IMR-90 (cell line): ENCODE measurements around the gene ERVK3-1. TPM values are rescaled to one million over a fixed set of nuclear protein-coding genes. Genes with fewer than 3 reads are reported as not detected.

ENCODE experiments used
- ATAC-seq: fragments of 200-7000 bp; cut with Tn5 transposase; 2 replicates; pipeline ENCODE4 v1.9.1; 2020; ENCODE audit warnings: low read depth, mild to moderate bottlenecking, moderate library complexity
- BruUV-seq: library from RNA; stranded (reverse); fragments of 400-500 nt; replicated peaks from 2 replicates; lab custom pipeline; 2021; lab: Mats Ljungman, UMichigan
- CTCF ChIA-PET: fragments of 300-600 bp; formaldehyde crosslinking; extraction: SDS; loops from one replicate; lab custom pipeline; 2021; ENCODE audit warnings: antibody characterized with exemption; lab: Yijun Ruan, JAX
- POLR2A ChIA-PET: fragments of 300-600 bp; sonication (Branson Sonifier 250); formaldehyde crosslinking; loops from one replicate; lab custom pipeline; 2022; ENCODE audit warnings: antibody characterized with exemption; ENCODE audit not compliant: unreplicated experiment; lab: Charles Lee
- DNase-seq: peaks from one replicate; pipeline ENCODE4 v3.0.0; 2013
- H2AFZ ChIP-seq: replicated peaks from 2 replicates; pipeline ENCODE3; 2013; ENCODE audit warnings: low read length, mild to moderate bottlenecking; ENCODE audit not compliant: poor library complexity
- H2AK5ac ChIP-seq: 2 replicates; pipeline ENCODE4 v1.6.1; 2013; ENCODE audit warnings: low read depth, low read length, inconsistent platforms
- H2AK9ac ChIP-seq: replicated peaks from 2 replicates; pipeline ENCODE3; 2013; ENCODE audit warnings: mild to moderate bottlenecking, low read depth, low read length, moderate library complexity; ENCODE audit not compliant: poor library complexity
- H2BK120ac ChIP-seq: 2 replicates; pipeline ENCODE4 v1.6.1; 2013; ENCODE audit warnings: low read depth, low read length, inconsistent platforms
- H2BK15ac ChIP-seq: 3 replicates; pipeline ENCODE4 v1.6.1; 2013; ENCODE audit warnings: low read depth, low read length, inconsistent platforms
- H2BK20ac ChIP-seq: 2 replicates; pipeline ENCODE4 v1.6.1; 2013; ENCODE audit warnings: low read depth, mild to moderate bottlenecking, inconsistent platforms, low read length, moderate library complexity
- H2BK5ac ChIP-seq: 2 replicates; pipeline ENCODE4 v1.6.1; 2013; ENCODE audit warnings: mild to moderate bottlenecking, low read depth, low read length, inconsistent platforms; ENCODE audit not compliant: poor library complexity, severe bottlenecking
- H3K14ac ChIP-seq: replicated peaks from 2 replicates; pipeline ENCODE4 v1.6.1; 2013; ENCODE audit warnings: low read depth, low read length, inconsistent platforms
- H3K18ac ChIP-seq: 2 replicates; pipeline ENCODE4 v1.6.1; 2013; ENCODE audit warnings: low read depth, low read length, control low read depth
- H3K23ac ChIP-seq: 2 replicates; pipeline ENCODE4 v1.6.1; 2013; ENCODE audit warnings: low read depth, low read length, inconsistent platforms
- H3K27ac ChIP-seq: 2 replicates; pipeline ENCODE4 v1.5.1; 2013; ENCODE audit warnings: mild to moderate bottlenecking, control low read depth, low read length; ENCODE audit not compliant: insufficient read depth
- H3K27me3 ChIP-seq: 2 replicates; pipeline ENCODE4 v1.6.1; 2013; ENCODE audit warnings: low read length; ENCODE audit not compliant: control insufficient read depth, insufficient read depth
- H3K36me3 ChIP-seq: 2 replicates; pipeline ENCODE4 v1.6.1; 2013; ENCODE audit warnings: low read length, mixed read lengths; ENCODE audit not compliant: control insufficient read depth, insufficient read depth
- H3K4ac ChIP-seq: 2 replicates; pipeline ENCODE4 v1.6.1; 2013; ENCODE audit warnings: low read depth, low read length, inconsistent platforms
- H3K4me1 ChIP-seq: 2 replicates; pipeline ENCODE4 v1.6.1; 2013; ENCODE audit warnings: low read length, mixed read lengths; ENCODE audit not compliant: control insufficient read depth, insufficient read depth
- H3K4me2 ChIP-seq: 2 replicates; pipeline ENCODE4 v1.6.1; 2013; ENCODE audit warnings: low read depth, mild to moderate bottlenecking, control low read depth, low read length, moderate library complexity
- H3K4me3 ChIP-seq: 2 replicates; pipeline ENCODE4 v1.5.1; 2013; ENCODE audit warnings: low read depth, mild to moderate bottlenecking, control low read depth, low read length, moderate library complexity; ENCODE audit not compliant: insufficient read depth
- H3K56ac ChIP-seq: 2 replicates; pipeline ENCODE4 v1.6.1; 2013; ENCODE audit warnings: low read length, inconsistent platforms; ENCODE audit not compliant: insufficient read depth; ENCODE audit errors: extremely low read depth
- H3K79me1 ChIP-seq, 2 experiments: 2 replicates each; pipeline ENCODE4 v1.6.1; 2013; ENCODE audit warnings: low read length in 2 of 2, inconsistent platforms in 1 of 2, low read depth in 1 of 2
- H3K9ac ChIP-seq: 2 replicates; pipeline ENCODE4 v1.6.1; 2013; ENCODE audit warnings: low read depth, low read length, control low read depth
- H3K9me1 ChIP-seq: 2 replicates; pipeline ENCODE4 v1.6.1; 2013; ENCODE audit warnings: low read length, inconsistent platforms; ENCODE audit not compliant: insufficient read depth
- H3K9me3 ChIP-seq: 2 replicates; pipeline ENCODE4 v1.6.1; 2013; ENCODE audit warnings: low read length; ENCODE audit not compliant: control insufficient read depth, insufficient read depth
- H4K20me1 ChIP-seq: 2 replicates; pipeline ENCODE4 v1.6.1; 2013; ENCODE audit warnings: low read length, inconsistent platforms; ENCODE audit not compliant: insufficient read depth
- H4K5ac ChIP-seq: 2 replicates; pipeline ENCODE4 v1.6.1; 2013; ENCODE audit warnings: mild to moderate bottlenecking, low read depth, low read length, control low read depth
- H4K8ac ChIP-seq, 2 experiments: 2 replicates each; pipeline ENCODE4 v1.6.1; 2013; ENCODE audit warnings: low read depth in 2 of 2, low read length in 2 of 2, control low read depth in 1 of 2, inconsistent platforms in 1 of 2
- H4K91ac ChIP-seq: 2 replicates; pipeline ENCODE4 v1.6.1; 2013; ENCODE audit warnings: low read depth, low read length, inconsistent platforms; ENCODE audit not compliant: insufficient read depth
- BHLHE40 ChIP-seq: fragments of 150-350 bp; IDR thresholded peaks from 2 replicates; pipeline ENCODE4 v1.6.1; 2016; ENCODE audit warnings: mild to moderate bottlenecking, low read depth, low read length
- CEBPB ChIP-seq: IDR thresholded peaks from 2 replicates; pipeline ENCODE4 v1.6.1; 2012; ENCODE audit warnings: low read depth, low read length, improper control_type of control experiment
- CHD1 ChIP-seq: IDR thresholded peaks from 2 replicates; pipeline ENCODE4 v1.6.1; 2012; ENCODE audit warnings: low read depth, low read length, improper control_type of control experiment
- CTCF ChIP-seq: conservative IDR thresholded peaks from 2 replicates; pipeline ENCODE4 v1.5.1; 2012; ENCODE audit warnings: mild to moderate bottlenecking, low read depth, low read length, improper control_type of control experiment
- ELK1 ChIP-seq: fragments of 150-350 bp; IDR thresholded peaks from 2 replicates; pipeline ENCODE4 v1.6.1; 2016; ENCODE audit warnings: low read depth, mild to moderate bottlenecking, low read length, moderate library complexity, borderline replicate concordance
- FOS ChIP-seq: fragments of 150-350 bp; IDR thresholded peaks from 2 replicates; pipeline ENCODE4 v1.6.1; 2016; ENCODE audit warnings: low read depth, low read length
- MAFK ChIP-seq: IDR thresholded peaks from 2 replicates; pipeline ENCODE4 v1.6.1; 2012; ENCODE audit warnings: low read depth, low read length, improper control_type of control experiment
- MAZ ChIP-seq: IDR thresholded peaks from 2 replicates; pipeline ENCODE4 v1.6.1; 2012; ENCODE audit warnings: low read depth, mild to moderate bottlenecking, low read length, improper control_type of control experiment, moderate library complexity, borderline replicate concordance
- MXI1 ChIP-seq: IDR thresholded peaks from 2 replicates; pipeline ENCODE4 v1.6.1; 2012; ENCODE audit warnings: low read depth, mild to moderate bottlenecking, low read length, moderate library complexity, borderline replicate concordance
- NFE2L2 ChIP-seq: fragments of 150-350 bp; IDR thresholded peaks from 2 replicates; pipeline ENCODE4 v1.6.1; 2016; ENCODE audit warnings: low read depth, mild to moderate bottlenecking, low read length
- POLR2A ChIP-seq: IDR thresholded peaks from 2 replicates; pipeline ENCODE4 v1.6.1; 2012; ENCODE audit warnings: mild to moderate bottlenecking, low read depth, low read length
- RAD21 ChIP-seq: IDR thresholded peaks from 2 replicates; pipeline ENCODE4 v1.6.1; 2012; ENCODE audit warnings: low read length, improper control_type of control experiment
- RCOR1 ChIP-seq: IDR thresholded peaks from 2 replicates; pipeline ENCODE4 v1.6.1; 2012; ENCODE audit warnings: mild to moderate bottlenecking, low read length, improper control_type of control experiment; ENCODE audit not compliant: insufficient replicate concordance
- RFX5 ChIP-seq: IDR thresholded peaks from 2 replicates; pipeline ENCODE4 v1.8.0; 2012; ENCODE audit warnings: low read depth, mild to moderate bottlenecking, low read length, moderate library complexity
- SMC3 ChIP-seq: fragments of 150-350 bp; IDR thresholded peaks from 2 replicates; pipeline ENCODE4 v1.6.1; 2016; ENCODE audit warnings: low read depth, mild to moderate bottlenecking, antibody characterized with exemption, low read length, moderate library complexity
- USF2 ChIP-seq: fragments of 150-350 bp; IDR thresholded peaks from 2 replicates; pipeline ENCODE4 v1.6.1; 2017; ENCODE audit warnings: mild to moderate bottlenecking, antibody characterized with exemption, low read length, low read depth
- WGBS, 2 experiments: methylation state at CpG; one replicate each; pipeline versions ENCODE4 v1.1.5 to v1.1.7; 2013; ENCODE audit warnings: missing lambda C conversion rate in 2 of 2; ENCODE audit not compliant: insufficient read length in 1 of 2; ENCODE audit errors: extremely low coverage in 2 of 2; 5-methylcytosine and 5-hydroxymethylcytosine counted together
- dilution Hi-C: fragments of 300-500 bp; cut with HindIII; formaldehyde crosslinking; loops from one replicate; pipeline ENCODE4 v1.14.3; 2018; ENCODE audit warnings: low sequenced_read_pairs; ENCODE audit not compliant: unreplicated experiment
- in situ Hi-C: fragments of 300-500 bp; cut with MboI; formaldehyde crosslinking; loops from 3 replicates; pipeline ENCODE4 v1.14.3; 2019; ENCODE audit warnings: low sequenced_read_pairs, inconsistent platforms, mixed read lengths
- intact Hi-C: fragments of 100-400 bp; cut with micrococcal nuclease; formaldehyde crosslinking; loops from 2 replicates; pipeline ENCODE4 v1.10.0; 2022
- polyA plus RNA-seq, 3 experiments: library from polyadenylated mRNA; depleted of rRNA; stranded (reverse); fragments of >200 nt; gene quantifications; 2 replicates each; pipeline ENCODE4 v1.2.3, GENCODE V29; 2012; ENCODE audit warnings: low replicate concordance in 1 of 3
- total RNA-seq: library from RNA; depleted of rRNA; stranded (reverse); fragments of >200 nt; gene quantifications from 2 replicates; pipeline ENCODE4 v1.2.3, GENCODE V29; 2012

ERVK3-1 gene
- total and polyA plus RNA-seq, 2 of the 4 experiments (the other 2 are of a cell fraction), result 33.0 to 39.3 TPM

- WGBS, 2 experiments, result no CpG with 5 or more reads among the region's 11 CpGs
- Histone ChIP-seq H3K27ac (no peak overlapping the region), H4K5ac (no peak overlapping the region), H2AFZ (no peak overlapping the region), H3K4ac (no peak overlapping the region), H3K9me1 (peaks cover 10% of the 10 kb centered on the region; the same call in 1 of the 2 replicates), H4K8ac (no peak overlapping the region), H2BK5ac (no peak overlapping the region), H4K91ac (no peak overlapping the region), H2AK5ac (no peak overlapping the region), H3K36me3 (peaks cover 47% of the 10 kb centered on the region), H2BK15ac (no peak overlapping the region), H3K9ac (no peak overlapping the region), H3K4me1 (no peaks in the 10 kb centered on the region), H2BK20ac (no peak overlapping the region), H3K18ac (no peak overlapping the region), H4K20me1 (peaks cover 12% of the 10 kb centered on the region; the same call in 1 of the 2 replicates), H3K56ac (no peak overlapping the region), H3K9me3 (peaks cover 15% of the 10 kb centered on the region), H3K4me2 (no peak overlapping the region), H2AK9ac (no peak overlapping the region), H3K4me3 (no peak overlapping the region), H2BK120ac (no peak overlapping the region), H3K23ac (no peak overlapping the region), H3K14ac (no peak overlapping the region), H3K27me3 (no peaks in the 10 kb centered on the region), H3K79me1 (peaks cover 25 to 51% of the 10 kb centered on the region in 2 experiments)
- DNase-seq, result no peak
- no peak for ATAC-seq
- intact Hi-C loops, result no loop called here
- no TSS peak for BruUV-seq
- TF ChIP-seq MAFK, result no peak
- TF ChIP-seq RAD21, result no peak
- TF ChIP-seq MAZ, result no peak
- TF ChIP-seq POLR2A, result no peak
- TF ChIP-seq MXI1, result no peak
- TF ChIP-seq CTCF, result no peak
- no peak for TF ChIP-seq BHLHE40
- TF ChIP-seq CHD1, result no peak
- no peak for TF ChIP-seq NFE2L2
- no peak for TF ChIP-seq ELK1
- no peak for TF ChIP-seq RCOR1
- TF ChIP-seq CEBPB, result no peak
- no peak for TF ChIP-seq RFX5
- no peak for TF ChIP-seq FOS
- no peak for TF ChIP-seq SMC3
- TF ChIP-seq USF2, result no peak
- POLR2A ChIA-PET, result no interaction called here
- CTCF ChIA-PET, result no interaction called here
- in situ Hi-C loops, result no loop called here
- dilution Hi-C loops, result no loop called here
Observed at GRCh38 chr19:58338336-58338735, 33.2 kb downstream of the ERVK3-1 start.
